Mesenchymal stem cell (in vitro differentiated cells and primary cell): ENCODE results near the gene UBE2QL1.

Experiments used
- DNase-seq: peaks from one replicate; pipeline ENCODE4 v3.0.0-alpha.2; 2013
- H2AFZ ChIP-seq: one replicate; pipeline ENCODE4 v1.6.1; 2013; ENCODE audit warnings: low read depth, mild to moderate bottlenecking, control low read depth, inconsistent platforms, low read length, moderate library complexity
- H2AK5ac ChIP-seq: 2 replicates; pipeline ENCODE4 v1.6.1; 2013; ENCODE audit warnings: low read length, moderate library complexity, mild to moderate bottlenecking, inconsistent platforms; ENCODE audit not compliant: severe bottlenecking
- H2BK120ac ChIP-seq: one replicate; pipeline ENCODE4 v1.6.1; 2013; ENCODE audit warnings: low read depth, mild to moderate bottlenecking, inconsistent platforms, low read length, moderate library complexity
- H2BK12ac ChIP-seq, 2 experiments: one replicate each; pipeline ENCODE4 v1.6.1; 2013; ENCODE audit warnings: inconsistent platforms in 2 of 2, low read length in 2 of 2, mild to moderate bottlenecking in 2 of 2, moderate library complexity in 2 of 2, control low read depth in 1 of 2
- H2BK15ac ChIP-seq: one replicate; pipeline ENCODE4 v1.6.1; 2013; ENCODE audit warnings: mild to moderate bottlenecking, low read depth, inconsistent platforms; ENCODE audit not compliant: poor library complexity, severe bottlenecking
- H2BK5ac ChIP-seq: 2 replicates; pipeline ENCODE4 v1.6.1; 2013; ENCODE audit warnings: low read depth, mild to moderate bottlenecking, low read length, control low read depth, inconsistent platforms; ENCODE audit not compliant: poor library complexity, severe bottlenecking
- H3K14ac ChIP-seq, 2 experiments: one replicate each; pipeline ENCODE4 v1.6.1; 2013; ENCODE audit warnings: inconsistent platforms in 2 of 2, low read length in 2 of 2, control low read depth in 1 of 2, mild to moderate bottlenecking in 1 of 2, moderate library complexity in 1 of 2
- H3K18ac ChIP-seq, 2 experiments: one replicate each; pipeline ENCODE4 v1.6.1; 2013; ENCODE audit warnings: inconsistent platforms in 2 of 2, low read length in 2 of 2, control low read depth in 1 of 2, low read depth in 1 of 2, mild to moderate bottlenecking in 1 of 2
- H3K23ac ChIP-seq, 2 experiments: one replicate each; pipeline ENCODE4 v1.6.1; 2013; ENCODE audit warnings: inconsistent platforms in 2 of 2, low read length in 2 of 2, mild to moderate bottlenecking in 2 of 2, moderate library complexity in 2 of 2, control low read depth in 1 of 2
- H3K27ac ChIP-seq: 2 replicates; pipeline ENCODE4 v1.5.1; 2013; ENCODE audit warnings: mild to moderate bottlenecking, moderate library complexity, low read length, control low read depth, inconsistent platforms; ENCODE audit not compliant: poor library complexity, severe bottlenecking
- H3K27me3 ChIP-seq, 2 experiments: 2 replicates each; pipeline versions ENCODE4 v1.6.1 to v1.7.0; 2013; ENCODE audit warnings: low read length in 2 of 2, mild to moderate bottlenecking in 2 of 2, moderate library complexity in 2 of 2, control low read depth in 1 of 2, inconsistent platforms in 1 of 2; ENCODE audit not compliant: control insufficient read depth in 1 of 2, insufficient read depth in 1 of 2
- H3K36me3 ChIP-seq, 2 experiments: 2 replicates each; pipeline versions ENCODE4 v1.6.1 to v1.7.0; 2013; ENCODE audit warnings: low read length in 2 of 2, control low read depth in 1 of 2, inconsistent platforms in 1 of 2, low read depth in 1 of 2, mild to moderate bottlenecking in 1 of 2; ENCODE audit not compliant: insufficient read depth in 2 of 2, control insufficient read depth in 1 of 2
- H3K4ac ChIP-seq, 2 experiments: one replicate each; pipeline ENCODE4 v1.6.1; 2013; ENCODE audit warnings: inconsistent platforms in 2 of 2, low read length in 2 of 2, mild to moderate bottlenecking in 2 of 2, moderate library complexity in 2 of 2, control low read depth in 1 of 2, low read depth in 1 of 2
- H3K4me1 ChIP-seq: 2 replicates; pipeline ENCODE4 v1.6.1; 2013; ENCODE audit warnings: low read depth, low read length, control low read depth; ENCODE audit not compliant: control insufficient read depth, insufficient read depth
- H3K4me2 ChIP-seq: 2 replicates; pipeline ENCODE4 v1.6.1; 2013; ENCODE audit warnings: low read length, mild to moderate bottlenecking, inconsistent platforms; ENCODE audit not compliant: poor library complexity, severe bottlenecking
- H3K4me3 ChIP-seq, 2 experiments: 2 replicates each; pipeline versions ENCODE4 v1.5.1 to v1.7.0; 2013; ENCODE audit warnings: low read length in 2 of 2, mild to moderate bottlenecking in 2 of 2, control low read depth in 1 of 2, low read depth in 1 of 2; ENCODE audit not compliant: insufficient read depth in 1 of 2
- H3K79me1 ChIP-seq: replicated peaks from 2 replicates; pipeline ENCODE4 v1.6.1; 2013; ENCODE audit warnings: mild to moderate bottlenecking, control low read depth, low read length, inconsistent platforms; ENCODE audit not compliant: poor library complexity, severe bottlenecking
- H3K9ac ChIP-seq: 2 replicates; pipeline ENCODE4 v1.7.0; 2013; ENCODE audit warnings: mild to moderate bottlenecking, low read length, moderate library complexity
- H3K9me3 ChIP-seq: 2 replicates; pipeline ENCODE4 v1.7.0; 2013; ENCODE audit warnings: mild to moderate bottlenecking, low read length; ENCODE audit not compliant: control insufficient read depth
- H4K8ac ChIP-seq: one replicate; pipeline ENCODE4 v1.6.1; 2013; ENCODE audit warnings: inconsistent platforms, mild to moderate bottlenecking, low read length, moderate library complexity
- H4K91ac ChIP-seq: one replicate; pipeline ENCODE4 v1.6.1; 2013; ENCODE audit warnings: mild to moderate bottlenecking, low read length, inconsistent platforms
- WGBS: methylation state at CpG from one replicate; pipeline ENCODE4 v1.1.7; 2013; ENCODE audit warnings: mixed read lengths; 5-methylcytosine and 5-hydroxymethylcytosine counted together

Gene UBE2QL1

DNA sequence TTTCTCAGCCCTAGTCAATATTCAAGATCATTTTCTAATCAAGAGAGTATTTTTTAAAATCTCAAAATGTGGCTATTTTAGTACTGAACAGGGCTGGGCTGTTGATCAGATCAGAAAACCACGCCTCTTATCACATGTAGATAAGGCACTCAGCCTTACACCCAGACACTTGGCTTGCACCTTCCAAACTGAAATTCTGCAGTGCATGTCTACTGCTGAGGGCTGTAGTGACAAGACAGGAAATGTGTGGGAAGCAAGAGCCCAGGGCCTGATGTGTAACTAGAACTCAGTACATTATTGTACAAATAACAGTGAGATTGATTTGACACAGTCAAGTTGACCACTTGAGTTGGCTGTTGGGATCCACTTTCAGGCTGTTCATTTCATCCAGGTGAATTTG, 48.6 kb downstream of the UBE2QL1 start:
- no peak overlapping the region for H3K4me3 ChIP-seq
- H3K9me3 ChIP-seq: no peaks in the 10 kb centered on the region
- no CpG with 5 or more reads among the region's 1 CpG for WGBS

DNA sequence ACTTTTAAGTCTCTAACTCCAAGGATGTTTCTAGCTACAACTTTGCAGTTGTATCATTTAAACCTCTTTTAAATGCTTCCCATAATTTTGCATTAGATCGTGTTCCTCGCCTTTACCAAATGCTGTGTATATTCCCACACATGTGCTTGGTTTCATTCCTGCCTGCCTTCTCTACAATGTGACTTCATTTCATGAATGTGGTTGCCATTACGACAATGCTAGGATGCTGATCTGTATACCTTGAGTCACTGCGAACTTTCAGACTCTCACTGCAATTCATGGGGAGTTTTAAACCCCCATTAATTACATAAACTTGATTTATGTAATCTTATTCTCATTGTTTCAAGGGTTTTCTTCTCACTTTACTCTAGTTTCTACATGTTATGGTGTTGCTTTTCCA, 50.3 kb downstream of the UBE2QL1 start:
- DNase-seq: no peak
- Histone ChIP-seq H4K8ac (no peak overlapping the region), H3K9me3 (peaks cover 3% of the 10 kb centered on the region), H3K79me1 (no peaks in the 10 kb centered on the region), H4K91ac (no peak overlapping the region), H2BK5ac (no peak overlapping the region), H3K9ac (no peak overlapping the region), H3K4me1 (no peaks in the 10 kb centered on the region), H3K14ac (no peak overlapping the region), H3K4me2 (no peak overlapping the region), H3K36me3 (no peaks in the 10 kb centered on the region), H3K4me3 (no peak overlapping the region), H2BK12ac (no peak overlapping the region), H3K18ac (no peak overlapping the region), H3K23ac (no peak overlapping the region), H2BK15ac (no peak overlapping the region), H2BK120ac (no peak overlapping the region), H2AFZ (no peak overlapping the region), H3K4ac (no peak overlapping the region), H3K27me3 (no peaks in the 10 kb centered on the region), H2AK5ac (no peak overlapping the region), H3K27ac (no peak overlapping the region)
- 73% methylated on average over 4 of the region's 4 CpGs for WGBS

More for the DNA sequence above, 48.6 kb downstream of the UBE2QL1 start:
- H3K36me3 ChIP-seq: no peaks in the 10 kb centered on the region
- no peak overlapping the region for H3K4me2 ChIP-seq
- H3K18ac ChIP-seq: no peak overlapping the region
- no peaks in the 10 kb centered on the region for H3K79me1 ChIP-seq
- no peak overlapping the region for H2BK5ac ChIP-seq
- H2AK5ac ChIP-seq: no peak overlapping the region
- H3K27me3 ChIP-seq: no peaks in the 10 kb centered on the region
- H3K9ac ChIP-seq: no peak overlapping the region
- no peak overlapping the region for H2AFZ ChIP-seq
- no peak overlapping the region for H3K14ac ChIP-seq
- H4K91ac ChIP-seq: no peak overlapping the region
- DNase-seq: no peak
- no peak overlapping the region for H3K27ac ChIP-seq
- no peak overlapping the region for H3K23ac ChIP-seq
- H2BK15ac ChIP-seq: no peak overlapping the region
- H3K4me1 ChIP-seq: no peaks in the 10 kb centered on the region
- H2BK12ac ChIP-seq: no peak overlapping the region
- H2BK120ac ChIP-seq: no peak overlapping the region
- H4K8ac ChIP-seq: no peak overlapping the region
- H3K4ac ChIP-seq: no peak overlapping the region

DNA sequence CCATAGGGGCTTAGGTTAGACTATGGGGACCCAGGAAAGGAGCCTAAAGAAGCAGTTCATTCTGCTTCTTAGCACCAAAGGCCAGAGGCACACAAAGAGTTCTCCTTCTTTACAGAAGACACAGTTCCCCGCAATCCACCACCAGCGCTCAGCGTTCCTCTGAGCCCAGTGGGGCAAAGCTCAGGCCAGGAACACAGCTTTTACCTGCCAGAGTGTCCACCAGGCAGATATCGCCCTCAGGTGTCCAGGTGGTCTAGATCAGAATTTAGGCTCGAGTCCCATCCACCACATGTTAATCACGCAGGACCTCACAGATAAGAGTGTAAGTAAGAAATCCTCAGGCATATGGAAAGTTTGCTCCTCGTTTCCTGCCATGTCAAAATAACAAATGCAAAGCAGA, 53.0 kb downstream of the UBE2QL1 start:
- Histone ChIP-seq H3K9ac (no peak overlapping the region), H3K4me1 (no peaks in the 10 kb centered on the region), H2BK15ac (no peak overlapping the region), H3K4ac (no peak overlapping the region), H3K36me3 (no peaks in the 10 kb centered on the region), H3K27me3 (no peaks in the 10 kb centered on the region), H3K4me2 (no peak overlapping the region), H3K23ac (no peak overlapping the region), H2AK5ac (no peak overlapping the region), H3K9me3 (peaks cover 3% of the 10 kb centered on the region), H4K91ac (no peak overlapping the region), H4K8ac (no peak overlapping the region), H3K18ac (no peak overlapping the region), H2BK5ac (no peak overlapping the region), H2AFZ (no peak overlapping the region), H3K4me3 (no peak overlapping the region), H2BK12ac (no peak overlapping the region), H3K79me1 (no peaks in the 10 kb centered on the region), H3K27ac (no peak overlapping the region), H3K14ac (no peak overlapping the region), H2BK120ac (no peak overlapping the region)
- no peak for DNase-seq
- 70% methylated on average over 5 of the region's 7 CpGs for WGBS

DNA sequence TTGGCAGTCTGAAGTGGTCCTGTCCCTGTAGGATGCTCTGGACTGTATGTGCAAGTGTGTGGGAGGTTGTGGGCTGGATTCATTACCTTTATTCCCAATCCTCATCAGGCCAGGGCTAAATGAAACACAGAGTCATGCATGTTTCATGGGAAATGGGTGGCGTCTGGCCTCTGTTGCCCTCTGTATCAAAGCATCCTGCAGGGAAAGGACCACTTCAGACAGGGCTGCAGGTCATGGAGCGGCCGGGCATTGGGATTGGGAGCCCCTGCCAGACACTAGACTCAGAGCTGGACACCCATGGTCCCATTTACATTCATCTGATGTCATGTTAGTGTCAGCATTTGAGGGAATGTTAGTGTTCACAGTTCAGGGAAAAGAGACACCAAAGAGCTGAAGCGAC, 53.8 kb downstream of the UBE2QL1 start:
- Histone ChIP-seq H2AK5ac (no peak overlapping the region), H2AFZ (no peak overlapping the region), H3K4ac (no peak overlapping the region), H4K91ac (no peak overlapping the region), H3K4me2 (no peak overlapping the region), H3K27me3 (no peaks in the 10 kb centered on the region), H3K14ac (no peak overlapping the region), H4K8ac (no peak overlapping the region), H3K18ac (no peak overlapping the region), H2BK15ac (no peak overlapping the region), H3K4me1 (no peaks in the 10 kb centered on the region), H2BK5ac (no peak overlapping the region), H3K23ac (no peak overlapping the region), H3K4me3 (no peak overlapping the region), H3K9me3 (peaks cover 3% of the 10 kb centered on the region), H3K27ac (no peak overlapping the region), H2BK120ac (no peak overlapping the region), H2BK12ac (no peak overlapping the region), H3K36me3 (no peaks in the 10 kb centered on the region), H3K9ac (no peak overlapping the region), H3K79me1 (no peaks in the 10 kb centered on the region)
- 72% methylated on average over 4 of the region's 4 CpGs for WGBS
- DNase-seq: no peak
